Neural progenitor cell (in vitro differentiated cells): Measurements from ENCODE around the gene EPB41L4B.

Source experiments
- CTCF ChIP-seq: fragments of 200-600 bp; sonication (generic); IDR thresholded peaks from 2 replicates; pipeline ENCODE4 v1.5.1; 2017; ENCODE audit warnings: antibody characterized with exemption, mild to moderate bottlenecking
- EZH2 ChIP-seq: fragments of 200-600 bp; sonication (generic); IDR thresholded peaks from 2 replicates; pipeline ENCODE4 v1.6.1; 2017; ENCODE audit warnings: antibody characterized with exemption, mild to moderate bottlenecking, moderate library complexity

GRCh38 chr9:109360771-109361170, 39.9 kb upstream of the EPB41L4B start:
- TF ChIP-seq CTCF = no peak
- TF ChIP-seq EZH2 = no peak
